ENCODE measurements around the gene RBM24. TPM values are rescaled to one million over a fixed set of nuclear protein-coding genes. Genes with fewer than 3 reads are reported as not detected.

RBM24 gene
- total RNA-seq, 1 experiment from 2014 or later, result 0.48 TPM

DNA sequence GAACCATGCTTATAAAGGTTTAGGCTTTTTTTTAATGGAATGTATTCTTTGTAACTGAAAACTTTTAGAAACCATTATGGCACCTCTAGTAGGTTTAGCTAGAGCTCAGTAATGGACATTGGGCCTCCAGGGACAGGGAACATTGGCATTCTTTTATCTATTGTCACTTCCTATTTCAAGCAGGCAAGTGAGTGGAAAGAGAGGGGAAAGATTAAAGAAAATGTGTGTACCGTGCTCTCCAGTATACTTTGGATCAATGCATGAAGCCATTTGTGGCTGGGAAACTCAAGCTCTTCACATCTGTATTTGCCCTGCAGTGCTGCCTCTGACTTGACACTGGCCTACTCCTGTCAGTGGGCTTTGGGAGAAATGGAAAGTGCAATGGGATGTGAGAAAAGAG lies 18.6 kb downstream of the RBM24 start:
- H3K18ac ChIP-seq (ENCODE audit: insufficient read length, low read depth, low read length), result no peak overlapping the region
- H3K79me2 ChIP-seq (ENCODE audit: insufficient read depth, low read length), result no peaks in the 10 kb centered on the region
- DNase-seq, result no peak
- H3K4me2 ChIP-seq (ENCODE audit: insufficient read depth, insufficient read length, low read length), result no peak overlapping the region
- peaks cover 4 to 9% of the 10 kb centered on the region in 2 experiments; a peak in 2 of 5 replicates for H3K9me3 Mint-ChIP-seq
- H3K4me1 ChIP-seq (ENCODE audit: insufficient read depth, low read length), result no peaks in the 10 kb centered on the region
- H2AFZ ChIP-seq (ENCODE audit: low read length), result no peak overlapping the region
- no peak overlapping the region for H2BK15ac ChIP-seq (ENCODE audit: low read depth, low read length)
- H3K9me3 ChIP-seq (ENCODE audit: control insufficient read depth, low read depth, low read length), result no peaks in the 10 kb centered on the region
- H3K79me1 ChIP-seq (ENCODE audit: insufficient read depth, low read depth, low read length, poor library complexity, severe bottlenecking), result no peaks in the 10 kb centered on the region
- H2BK20ac ChIP-seq (ENCODE audit: low read depth, low read length, poor library complexity, severe bottlenecking), result no peak overlapping the region
- H3K27ac ChIP-seq (ENCODE audit: insufficient read length, low read depth, low read length), result no peak overlapping the region
- H3K27ac Mint-ChIP-seq, result no peak overlapping the region
- H4K5ac ChIP-seq (ENCODE audit: insufficient read length, low read depth, low read length), result no peak overlapping the region
- no peak overlapping the region for H4K8ac ChIP-seq (replicated peaks; ENCODE audit: insufficient read length, low read depth, low read length)
- H3K14ac ChIP-seq (ENCODE audit: insufficient read depth, low read length), result no peak overlapping the region
- H3K4me3 Mint-ChIP-seq, result no peak overlapping the region
- H2BK12ac ChIP-seq (ENCODE audit: insufficient read length, low read depth, low read length), result no peak overlapping the region
- H2BK120ac ChIP-seq (ENCODE audit: low read depth, low read length, poor library complexity, severe bottlenecking), result no peak overlapping the region
- no peak overlapping the region for H3K9ac ChIP-seq (ENCODE audit: extremely low read depth, insufficient read length, low read length)
- peaks cover 11% of the 10 kb centered on the region for H3K27me3 Mint-ChIP-seq (ENCODE audit: low read depth)
- H2AK5ac ChIP-seq (ENCODE audit: insufficient read length, low read length), result no peak overlapping the region
- peaks cover 0 to 6% of the 10 kb centered on the region in 2 experiments; a peak in 2 of 4 replicates for H3K4me1 Mint-ChIP-seq
- H3K56ac ChIP-seq (ENCODE audit: insufficient read length, low read depth, low read length), result no peak overlapping the region
- no peak overlapping the region for H3T11ph ChIP-seq (ENCODE audit: low read length)
- no peak overlapping the region for H3K23ac ChIP-seq (ENCODE audit: insufficient read length, low read depth, low read length)
- H4K91ac ChIP-seq (ENCODE audit: insufficient read length, low read depth, low read length), result no peak overlapping the region
- H4K20me1 ChIP-seq (ENCODE audit: control insufficient read depth, insufficient read depth, insufficient read length), result no peaks in the 10 kb centered on the region
- no peak overlapping the region for H3K4ac ChIP-seq (ENCODE audit: low read depth, low read length)
- no peak for TF ChIP-seq CTCF (conservative IDR thresholded peaks at IDR 0.05)
- H3K23me2 ChIP-seq (ENCODE audit: insufficient read length, low read depth, low read length, poor library complexity, severe bottlenecking), result no peaks in the 10 kb centered on the region
- H2BK5ac ChIP-seq (ENCODE audit: insufficient read length, low read length), result no peak overlapping the region
- H3K36me3 Mint-ChIP-seq (ENCODE audit: insufficient read depth in 1 of 3, low read depth in 3 of 3), result peaks cover 0 to 4% (median 0%) of the 10 kb centered on the region in 3 experiments; a peak in 1 of 7 replicates
- H3K27me3 ChIP-seq (ENCODE audit: insufficient read depth, low read length), result no peaks in the 10 kb centered on the region
- no CpG with 5 or more reads among the region's 1 CpG for WGBS (ENCODE audit: extremely low coverage, insufficient read length, low lambda C conversion rate)
